PC-3 (cell line): ENCODE data around the gene C13orf42. TPM values are rescaled to one million over a fixed set of nuclear protein-coding genes. Genes with fewer than 3 reads are reported as not detected.
A peak's percentile ranks its signal among the peaks of the same experiment; 100 is the strongest.

ENCODE experiments used
- ATAC-seq: fragments of 200-7000 bp; cut with Tn5 transposase; 2 replicates; pipeline ENCODE4 v1.9.1; 2020; ENCODE audit warnings: mild to moderate bottlenecking, moderate library complexity
- BruUV-seq: library from RNA; stranded (reverse); fragments of 400-500 nt; replicated peaks from 2 replicates; lab custom pipeline; 2021; lab: Mats Ljungman, UMichigan
- CTCF ChIA-PET: fragments of 300-600 bp; sonication (Branson Sonifier 250); formaldehyde crosslinking; loops from one replicate; lab custom pipeline; 2022; ENCODE audit warnings: antibody characterized with exemption; lab: Charles Lee
- POLR2A ChIA-PET: fragments of 300-600 bp; sonication (Branson Sonifier 250); formaldehyde crosslinking; loops from one replicate; lab custom pipeline; 2022; ENCODE audit warnings: antibody characterized with exemption; ENCODE audit not compliant: unreplicated experiment; lab: Charles Lee
- DNase-seq: peaks from one replicate; pipeline ENCODE4 v3.0.0-alpha.2; 2015
- H2AFZ ChIP-seq: fragments of 300-600 bp; sonication (generic); 2 replicates; pipeline ENCODE4 v1.6.0; 2016; ENCODE audit warnings: antibody characterized with exemption, low read length
- H3F3A ChIP-seq: fragments of 300-600 bp; sonication (generic); one replicate; pipeline ENCODE4 v1.6.0; 2017; ENCODE audit warnings: antibody characterized with exemption, low read length, control low read depth, mild to moderate bottlenecking; ENCODE audit not compliant: unreplicated experiment
- H3K27ac ChIP-seq: fragments of 300-600 bp; sonication (generic); 2 replicates; pipeline ENCODE4 v1.5.1; 2016; ENCODE audit warnings: mild to moderate bottlenecking, low read length
- H3K27me3 ChIP-seq: fragments of 300-600 bp; sonication (generic); 2 replicates; pipeline ENCODE4 v1.6.1; 2016; ENCODE audit warnings: low read length, mixed read lengths
- H3K36me3 ChIP-seq: fragments of 300-600 bp; sonication (generic); 2 replicates; pipeline ENCODE4 v1.6.1; 2016; ENCODE audit warnings: low read depth, mixed run types, low read length, mixed read lengths
- H3K4me1 ChIP-seq: fragments of 300-600 bp; sonication (generic); 2 replicates; pipeline ENCODE4 v1.5.1; 2016; ENCODE audit warnings: low read length; ENCODE audit not compliant: insufficient read depth
- H3K4me2 ChIP-seq: fragments of 300-600 bp; sonication (generic); 2 replicates; pipeline ENCODE4 v1.6.0; 2016; ENCODE audit warnings: low read length
- H3K4me3 ChIP-seq: fragments of 300-600 bp; sonication (generic); 2 replicates; pipeline ENCODE4 v1.5.1; 2016; ENCODE audit warnings: mild to moderate bottlenecking, low read length, mixed read lengths
- H3K79me2 ChIP-seq: fragments of 300-600 bp; sonication (generic); 2 replicates; pipeline ENCODE4 v1.6.1; 2017; ENCODE audit warnings: low read length, mixed read lengths
- H3K9ac ChIP-seq: fragments of 300-600 bp; sonication (generic); 2 replicates; pipeline ENCODE4 v1.6.0; 2016; ENCODE audit warnings: mild to moderate bottlenecking, low read length
- H3K9me2 ChIP-seq: fragments of 300-600 bp; sonication (generic); replicated peaks from 2 replicates; pipeline ENCODE4 v1.6.1; 2016; ENCODE audit warnings: mixed run types, low read length, mixed read lengths
- H3K9me3 ChIP-seq: fragments of 300-600 bp; sonication (generic); 2 replicates; pipeline ENCODE4 v1.6.1; 2016; ENCODE audit warnings: low read length, mixed read lengths
- H4K20me1 ChIP-seq: fragments of 300-600 bp; sonication (generic); 2 replicates; pipeline ENCODE4 v1.6.1; 2016; ENCODE audit warnings: low read length, mixed read lengths
- EZH2 ChIP-seq: fragments of 300-600 bp; sonication (generic); IDR thresholded peaks from one replicate; pipeline ENCODE4 v1.6.1; 2017; ENCODE audit warnings: antibody characterized with exemption, mild to moderate bottlenecking, low read length; ENCODE audit not compliant: unreplicated experiment
- EZH2phosphoT487 ChIP-seq: fragments of 300-600 bp; sonication (generic); IDR thresholded peaks from 2 replicates; pipeline ENCODE4 v1.6.1; 2018; ENCODE audit warnings: mild to moderate bottlenecking, antibody characterized with exemption, low read length, borderline replicate concordance
- intact Hi-C: fragments of 100-400 bp; cut with micrococcal nuclease; formaldehyde crosslinking; loops from 2 replicates; pipeline ENCODE4 v1.9.0; 2023
- total RNA-seq: library from RNA; depleted of rRNA; stranded (reverse); fragments of >200 nt; gene quantifications from 2 replicates; pipeline ENCODE4 v1.2.3, GENCODE V29; 2014
- TF ChIP-seq, protein P1 (sequence below): fragments of 300-600 bp; sonication (generic); conservative IDR thresholded peaks from 2 replicates; pipeline ENCODE4 v1.5.1; 2017; ENCODE audit warnings: antibody characterized with exemption, low read depth, mild to moderate bottlenecking, low read length

Gene C13orf42
- total RNA-seq, 1 experiment from 2014 or later, result not detected

DNA sequence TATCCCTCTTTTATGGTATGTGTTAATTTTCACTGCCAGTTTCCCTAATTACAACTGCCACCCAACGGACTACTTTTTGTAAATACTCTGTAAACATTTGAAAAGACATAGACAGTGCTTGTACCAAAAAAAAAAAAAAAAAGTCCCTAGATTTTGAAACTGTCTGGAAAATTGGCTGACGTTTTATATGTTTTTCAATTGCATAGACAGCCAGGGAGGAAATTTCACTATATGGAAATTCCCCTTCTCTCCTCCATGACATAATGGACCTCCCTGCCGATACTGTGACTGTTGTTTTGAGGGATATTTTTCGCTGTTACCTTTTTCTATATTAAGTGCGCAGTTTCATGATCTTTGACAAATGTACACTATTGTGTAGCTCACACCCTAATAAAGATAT is 43.4 kb downstream of the C13orf42 start:
- Histone ChIP-seq H2AFZ (no peak overlapping the region), H3F3A (no peaks in the 10 kb centered on the region), H3K27ac (no peak overlapping the region), H3K4me1 (no peaks in the 10 kb centered on the region), H3K36me3 (no peaks in the 10 kb centered on the region), H3K9me2 (no peaks in the 10 kb centered on the region), H4K20me1 (no peaks in the 10 kb centered on the region), H3K79me2 (no peaks in the 10 kb centered on the region), H3K4me2 (no peak overlapping the region), H3K27me3 (no peaks in the 10 kb centered on the region), H3K9ac (no peak overlapping the region), H3K9me3 (no peaks in the 10 kb centered on the region), H3K4me3 (no peak overlapping the region)
- TF ChIP-seq EZH2phosphoT487 (no peak), EZH2 (no peak)
- TF ChIP-seq, protein P1, sequence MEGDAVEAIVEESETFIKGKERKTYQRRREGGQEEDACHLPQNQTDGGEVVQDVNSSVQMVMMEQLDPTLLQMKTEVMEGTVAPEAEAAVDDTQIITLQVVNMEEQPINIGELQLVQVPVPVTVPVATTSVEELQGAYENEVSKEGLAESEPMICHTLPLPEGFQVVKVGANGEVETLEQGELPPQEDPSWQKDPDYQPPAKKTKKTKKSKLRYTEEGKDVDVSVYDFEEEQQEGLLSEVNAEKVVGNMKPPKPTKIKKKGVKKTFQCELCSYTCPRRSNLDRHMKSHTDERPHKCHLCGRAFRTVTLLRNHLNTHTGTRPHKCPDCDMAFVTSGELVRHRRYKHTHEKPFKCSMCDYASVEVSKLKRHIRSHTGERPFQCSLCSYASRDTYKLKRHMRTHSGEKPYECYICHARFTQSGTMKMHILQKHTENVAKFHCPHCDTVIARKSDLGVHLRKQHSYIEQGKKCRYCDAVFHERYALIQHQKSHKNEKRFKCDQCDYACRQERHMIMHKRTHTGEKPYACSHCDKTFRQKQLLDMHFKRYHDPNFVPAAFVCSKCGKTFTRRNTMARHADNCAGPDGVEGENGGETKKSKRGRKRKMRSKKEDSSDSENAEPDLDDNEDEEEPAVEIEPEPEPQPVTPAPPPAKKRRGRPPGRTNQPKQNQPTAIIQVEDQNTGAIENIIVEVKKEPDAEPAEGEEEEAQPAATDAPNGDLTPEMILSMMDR, result no peak
- POLR2A ChIA-PET, result no interaction called here
- no TSS peak for BruUV-seq
- ATAC-seq (no peak), DNase-seq (no peak)
- intact Hi-C loops, result loop anchor here (10.0 kb wide), 1 partner anchor 263 kb away; no protein-coding TSS in a partner anchor
- CTCF ChIA-PET, result no interaction called here

DNA sequence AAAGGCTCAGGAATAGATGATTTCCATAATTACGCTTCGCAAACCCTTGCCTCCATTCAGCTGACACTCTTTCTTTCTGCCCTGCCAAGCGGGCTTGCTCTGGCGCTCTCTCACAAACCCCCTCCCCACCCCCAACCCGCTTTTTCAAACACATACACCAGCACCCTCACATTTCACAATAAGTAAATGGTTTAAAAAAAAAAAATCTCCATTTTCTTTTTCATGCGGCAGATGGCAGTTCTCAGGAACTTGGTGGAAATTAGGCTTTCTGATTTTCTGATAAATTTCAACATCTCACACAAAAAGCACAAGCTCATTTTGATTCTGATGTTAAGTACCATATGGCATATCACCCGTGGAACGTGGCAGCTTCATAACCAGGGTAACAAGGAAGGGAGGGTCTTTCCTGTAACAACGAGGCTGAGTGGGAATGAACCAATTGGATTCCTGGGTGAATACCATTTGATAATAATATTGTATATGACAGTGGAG is 43.8 kb downstream of the C13orf42 start:
- ChIA-PET CTCF (no interaction called here), POLR2A (no interaction called here)
- H3F3A ChIP-seq, result no peaks in the 10 kb centered on the region
- no peaks in the 10 kb centered on the region for H3K9me3 ChIP-seq
- H3K4me1 ChIP-seq, result no peaks in the 10 kb centered on the region
- H3K9me2 ChIP-seq, result no peaks in the 10 kb centered on the region
- no peaks in the 10 kb centered on the region for H3K36me3 ChIP-seq
- H3K9ac ChIP-seq, result no peak overlapping the region
- no peak overlapping the region for H2AFZ ChIP-seq
- H3K4me3 ChIP-seq, result no peak overlapping the region
- H3K27me3 ChIP-seq, result no peaks in the 10 kb centered on the region
- TF ChIP-seq EZH2phosphoT487, result no peak
- DNase-seq, result no peak
- H3K4me2 ChIP-seq, result no peak overlapping the region
- BruUV-seq, result no TSS peak
- H3K27ac ChIP-seq, result no peak overlapping the region
- no peak for ATAC-seq
- no peaks in the 10 kb centered on the region for H4K20me1 ChIP-seq
- no peaks in the 10 kb centered on the region for H3K79me2 ChIP-seq
- intact Hi-C loops, result loop anchor here (10.0 kb wide), 1 partner anchor 262 kb away; no protein-coding TSS in a partner anchor

DNA sequence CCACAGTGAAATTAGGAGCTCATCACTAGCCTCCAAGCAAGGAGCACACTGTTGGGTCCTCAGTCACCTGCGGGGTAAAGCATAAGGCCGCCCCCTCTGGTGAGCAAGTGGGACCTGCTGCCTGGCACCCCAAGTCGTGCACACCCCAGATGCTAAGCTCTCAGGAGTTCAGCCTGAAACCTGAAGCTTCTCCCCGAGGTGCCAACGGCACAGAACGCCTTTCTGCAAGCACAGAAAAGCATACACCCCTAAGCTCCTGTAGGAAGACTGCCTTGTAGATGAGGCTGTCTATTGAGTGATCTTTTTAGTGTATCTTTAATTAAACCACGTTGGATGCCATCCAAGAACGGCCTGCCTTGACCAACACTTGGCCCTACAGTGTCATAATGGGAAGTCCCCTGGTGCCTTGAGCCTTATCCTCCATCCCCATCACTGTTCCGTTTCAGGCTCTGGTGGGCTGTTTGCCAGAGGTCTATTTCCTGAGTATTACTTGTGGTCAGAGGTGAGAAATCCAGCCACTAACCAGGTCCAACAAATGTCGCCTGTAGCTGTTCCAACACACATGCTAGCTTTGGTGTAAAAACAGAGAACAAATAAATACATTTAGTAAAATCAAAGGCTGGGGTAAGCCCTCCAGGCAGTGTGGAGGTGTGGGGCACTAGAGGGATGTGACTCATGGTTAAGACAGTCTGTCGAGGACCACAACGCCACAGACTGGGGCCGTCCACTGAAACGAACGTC is 44.8 kb downstream of the C13orf42 start:
- no peak overlapping the region for H3K27ac ChIP-seq
- no peaks in the 10 kb centered on the region for H3K36me3 ChIP-seq
- no peaks in the 10 kb centered on the region for H3K79me2 ChIP-seq
- H3K27me3 ChIP-seq, result no peaks in the 10 kb centered on the region
- H3K4me3 ChIP-seq, result no peak overlapping the region
- no peaks in the 10 kb centered on the region for H4K20me1 ChIP-seq
- H2AFZ ChIP-seq, result no peak overlapping the region
- POLR2A ChIA-PET, result no interaction called here
- H3K4me2 ChIP-seq, result no peak overlapping the region
- DNase-seq (peak; percentile 16), ATAC-seq (peak; percentile 48)
- CTCF ChIA-PET, result interaction anchor here (0.6 kb wide), 1 partner anchor 15 kb away, joined by 4 read pairs; no protein-coding TSS in a partner anchor
- H3F3A ChIP-seq, result no peaks in the 10 kb centered on the region
- intact Hi-C loops, result loop anchor here (10.0 kb wide), 1 partner anchor 261 kb away; no protein-coding TSS in a partner anchor
- no peaks in the 10 kb centered on the region for H3K9me2 ChIP-seq
- no peaks in the 10 kb centered on the region for H3K4me1 ChIP-seq
- no TSS peak for BruUV-seq
- no peak for TF ChIP-seq EZH2phosphoT487
- no peak for TF ChIP-seq EZH2
- TF ChIP-seq, protein P1, result no peak
- H3K9ac ChIP-seq, result no peak overlapping the region
- no peaks in the 10 kb centered on the region for H3K9me3 ChIP-seq
